GM12891 (cell line): ENCODE measurements around the gene COQ3.

Experiments
- PAX5 ChIP-seq: IDR thresholded peaks from 2 replicates; pipeline ENCODE4 v1.6.1; 2011; ENCODE audit warnings: low read length, moderate library complexity, mild to moderate bottlenecking; ENCODE audit not compliant: insufficient read depth, severe bottlenecking
- POLR2A ChIP-seq: IDR thresholded peaks from 2 replicates; pipeline ENCODE4 v1.6.1; 2011; ENCODE audit warnings: low read depth, low read length, control low read depth
- POLR2AphosphoS5 ChIP-seq: IDR thresholded peaks from 2 replicates; pipeline ENCODE4 v1.6.1; 2011; ENCODE audit warnings: low read depth, low read length, control low read depth
- POU2F2 ChIP-seq: IDR thresholded peaks from 2 replicates; pipeline ENCODE4 v1.6.1; 2011; ENCODE audit warnings: low read depth, mild to moderate bottlenecking, control low read depth, low read length, moderate library complexity
- SPI1 ChIP-seq: IDR thresholded peaks from 2 replicates; pipeline ENCODE4 v1.6.1; 2011; ENCODE audit warnings: low read depth, low read length, control low read depth
- TAF1 ChIP-seq: IDR thresholded peaks from 2 replicates; pipeline ENCODE4 v1.6.1; 2011; ENCODE audit warnings: low read depth, low read length, control low read depth

GRCh38 chr6:99378636-99379035, 15.4 kb downstream of the COQ3 start:
- TF ChIP-seq POLR2A = no peak
- no peak for TF ChIP-seq POLR2AphosphoS5
- no peak for TF ChIP-seq TAF1
- no peak for TF ChIP-seq SPI1
- TF ChIP-seq PAX5 = no peak
- no peak for TF ChIP-seq POU2F2
